8988T (cell line): ENCODE measurements around the gene KIF27.
"Not testable (repeated sequence)": the region's sequence is repeated elsewhere in the genome, so short reads cannot be mapped to it uniquely, and the experiment has no call there.

Experiments
- DNase-seq: peaks from one replicate; pipeline ENCODE4 v3.0.0; 2011

KIF27 gene

DNA sequence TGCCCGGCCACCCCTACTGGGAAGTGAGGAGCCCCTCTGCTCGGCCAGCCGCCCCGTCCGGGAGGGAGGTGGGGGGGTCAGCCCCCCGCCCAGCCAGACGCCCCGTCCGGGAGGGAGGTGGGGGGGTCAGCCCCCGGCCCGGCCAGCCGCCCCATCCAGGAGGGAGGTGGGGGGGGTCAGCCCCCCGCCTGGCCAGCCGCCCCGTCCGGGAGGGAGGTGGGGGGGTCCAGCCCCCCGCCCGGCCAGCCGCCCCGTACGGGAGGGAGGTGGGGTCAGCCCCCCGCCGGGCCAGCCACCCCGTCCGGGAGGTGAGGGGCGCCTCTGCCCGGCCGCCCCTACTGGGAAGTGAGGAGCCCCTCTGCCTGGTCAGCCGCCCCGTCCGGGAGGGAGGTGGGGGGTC, 116.8 kb downstream of the KIF27 start:
- not testable (repeated sequence) for DNase-seq

DNA sequence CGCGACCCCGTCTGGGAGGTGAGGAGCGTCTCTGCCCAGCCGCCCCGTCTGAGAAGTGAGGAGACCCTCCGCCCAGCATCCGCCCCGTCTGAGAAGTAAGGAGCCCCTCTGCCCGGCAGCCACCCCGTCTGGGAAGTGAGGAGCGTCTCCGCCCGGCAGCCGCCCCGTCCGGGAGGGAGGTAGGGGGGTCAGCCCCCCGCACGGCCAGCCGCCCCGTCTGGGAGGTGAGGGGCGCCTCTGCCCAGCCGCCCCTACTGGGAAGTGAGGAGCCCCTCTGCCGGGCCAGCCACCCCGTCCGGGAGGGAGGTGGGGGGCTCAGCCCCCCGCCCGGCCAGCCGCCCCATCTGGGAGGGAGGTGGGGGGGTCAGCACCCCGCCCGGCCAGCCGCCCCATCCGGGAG, 117.3 kb downstream of the KIF27 start:
- not testable (repeated sequence) for DNase-seq

DNA sequence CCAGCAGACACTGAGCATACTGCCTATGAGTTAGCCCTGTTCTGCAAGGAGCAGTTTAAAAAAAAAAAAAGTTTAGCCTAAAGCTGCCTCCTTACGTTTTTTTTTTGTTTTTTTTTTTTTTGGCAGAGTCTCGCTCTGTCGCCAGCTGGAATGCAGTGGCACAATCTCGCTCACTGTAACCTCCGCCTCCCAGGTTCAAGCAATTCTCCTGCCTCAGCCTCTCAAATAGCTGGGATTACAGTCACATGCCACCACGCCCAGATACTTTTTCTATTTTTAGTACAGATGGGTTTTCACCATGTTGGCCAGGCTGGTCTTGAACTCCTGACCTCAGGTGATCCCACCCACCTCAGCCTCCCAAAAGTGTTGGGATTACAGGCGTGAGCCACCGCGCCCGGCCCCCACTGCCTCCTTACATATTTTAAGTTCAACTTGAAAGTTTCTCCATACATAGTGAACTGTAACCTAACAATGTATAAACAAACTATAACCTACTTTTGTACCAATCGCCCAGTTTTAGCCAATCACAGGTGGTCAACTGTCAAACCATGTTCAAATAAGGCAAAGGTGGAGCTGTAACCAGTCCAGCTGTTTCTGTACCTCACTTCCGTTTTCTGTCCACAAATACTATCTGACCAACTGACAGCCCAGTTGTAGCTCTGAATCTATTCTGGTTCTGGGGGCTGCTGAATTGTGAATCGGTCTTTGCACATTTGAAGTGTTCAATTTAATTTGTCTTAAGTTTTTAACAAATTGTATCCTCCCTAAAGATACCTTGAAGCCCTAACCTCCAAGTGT, 120.8 kb downstream of the KIF27 start:
- DNase-seq = no peak

DNA sequence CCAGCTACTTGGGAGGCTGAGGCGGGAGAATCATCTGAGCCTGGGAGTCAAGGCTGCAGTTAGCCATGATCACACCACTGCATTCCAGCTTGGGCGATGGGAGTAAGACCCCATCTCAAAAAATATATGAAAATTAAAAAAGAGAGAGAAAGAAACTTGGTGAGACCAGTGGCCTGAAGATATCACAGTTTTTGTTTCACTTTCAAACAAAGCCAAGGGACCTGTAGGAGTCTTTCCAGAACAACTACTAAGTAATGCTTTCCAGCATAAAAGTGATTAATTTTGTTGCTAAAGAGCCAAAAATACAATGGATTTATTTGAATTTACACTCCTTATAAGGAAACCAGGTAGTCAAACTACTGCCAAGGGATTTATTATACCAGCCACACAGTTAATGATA, 127.2 kb downstream of the KIF27 start:
- no peak for DNase-seq

DNA sequence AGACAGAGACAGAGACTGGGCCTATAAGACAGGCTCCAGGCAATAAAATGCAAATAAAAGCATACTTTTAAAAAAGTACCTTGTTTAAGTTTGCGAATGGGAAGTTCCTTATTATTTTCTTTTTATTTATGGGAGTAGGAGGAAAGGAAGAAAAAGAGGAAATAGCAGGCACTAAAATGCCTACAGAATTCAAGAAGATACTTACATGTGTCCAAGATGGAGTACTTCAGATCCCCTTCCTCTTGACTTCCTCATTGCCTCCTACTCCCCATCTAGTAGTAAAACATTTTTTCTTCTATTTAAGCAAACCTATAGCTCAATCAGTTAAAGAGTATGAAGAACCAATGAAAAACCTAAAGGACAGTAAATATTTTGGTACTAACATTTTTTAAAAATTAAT, 128.5 kb downstream of the KIF27 start:
- DNase-seq = no peak
